ENCODE measurements around the gene LRRFIP2.

The LRRFIP2 gene

GRCh38 chr3:37015642-37016041 lies 158.7 kb downstream of the LRRFIP2 start:
- CTCF ChIA-PET = interaction anchor here (1.0 to 1.5 kb wide), 3 partner anchors 9 to 16 kb away, joined by 3 to 6 read pairs (median 4); no protein-coding TSS in a partner anchor
- no peak for DNase-seq (ENCODE audit: low read depth, low spot score)
- no peak overlapping the region for H3K4me3 ChIP-seq (ENCODE audit: low read depth, low read length)
- POLR2A ChIA-PET = no interaction called here
- TF ChIP-seq CTCF (IDR thresholded peaks at IDR 0.05; ENCODE audit: insufficient read depth, low read length, missing control alignments) = no peak

- H3K4me3 ChIP-seq (ENCODE audit: low read depth, low read length) = no peak overlapping the region
- CTCF ChIA-PET = interaction anchor here (0.6 to 2.1 kb wide), 5 partner anchors 9 to 187 kb away, joined by 3 to 15 read pairs (median 4); no protein-coding TSS in a partner anchor
- no peak for TF ChIP-seq CTCF (IDR thresholded peaks at IDR 0.05; ENCODE audit: insufficient read depth, low read length, missing control alignments)
Observed at GRCh38 chr3:37014620-37015019, 159.8 kb downstream of the LRRFIP2 start.

More at GRCh38 chr3:37014620-37015019, 159.8 kb downstream of the LRRFIP2 start:
- no peak for DNase-seq (ENCODE audit: low read depth, low spot score)
- POLR2A ChIA-PET = no interaction called here
